COLO668 (cell line): Measurements from ENCODE around the gene ZFP36L2.
A peak's percentile ranks its signal among the peaks of the same experiment; 100 is the strongest.

Experiments used
- DNase-seq: peaks from one replicate; lab custom pipeline; 2025; ENCODE audit not compliant: unreplicated experiment; lab: John Stamatoyannopoulos, UW

Gene ZFP36L2, protein sequence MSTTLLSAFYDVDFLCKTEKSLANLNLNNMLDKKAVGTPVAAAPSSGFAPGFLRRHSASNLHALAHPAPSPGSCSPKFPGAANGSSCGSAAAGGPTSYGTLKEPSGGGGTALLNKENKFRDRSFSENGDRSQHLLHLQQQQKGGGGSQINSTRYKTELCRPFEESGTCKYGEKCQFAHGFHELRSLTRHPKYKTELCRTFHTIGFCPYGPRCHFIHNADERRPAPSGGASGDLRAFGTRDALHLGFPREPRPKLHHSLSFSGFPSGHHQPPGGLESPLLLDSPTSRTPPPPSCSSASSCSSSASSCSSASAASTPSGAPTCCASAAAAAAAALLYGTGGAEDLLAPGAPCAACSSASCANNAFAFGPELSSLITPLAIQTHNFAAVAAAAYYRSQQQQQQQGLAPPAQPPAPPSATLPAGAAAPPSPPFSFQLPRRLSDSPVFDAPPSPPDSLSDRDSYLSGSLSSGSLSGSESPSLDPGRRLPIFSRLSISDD

GRCh38 chr2:43226558-43226954 lies at the start of gene ZFP36L2:
ZFP36L2 (minus strand) TSS chr2:43226606; CDS start chr2:43226315, 291 bp downstream.
- peak; percentile 98 for DNase-seq

DNA sequence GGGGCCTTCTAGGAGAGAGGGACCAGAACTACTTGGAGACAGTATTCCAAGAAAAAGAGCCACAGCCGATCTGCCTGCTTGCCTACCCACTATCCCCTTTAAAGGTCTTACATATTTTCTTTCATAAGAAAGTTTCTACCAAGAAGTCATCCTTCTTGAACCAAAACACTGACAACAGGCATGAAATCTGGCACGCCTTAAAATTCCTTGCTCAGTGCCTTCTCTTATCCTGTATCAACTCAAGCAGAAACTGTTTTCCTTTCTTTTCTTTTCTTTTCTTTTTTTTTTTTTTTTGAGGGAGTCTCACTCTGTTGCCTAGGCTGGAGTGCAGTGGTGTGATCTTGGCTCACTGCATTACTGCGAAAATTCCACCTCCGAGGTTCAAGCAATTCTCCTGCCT lies 48.3 kb upstream of the ZFP36L2 start:
- DNase-seq, result no peak

DNA sequence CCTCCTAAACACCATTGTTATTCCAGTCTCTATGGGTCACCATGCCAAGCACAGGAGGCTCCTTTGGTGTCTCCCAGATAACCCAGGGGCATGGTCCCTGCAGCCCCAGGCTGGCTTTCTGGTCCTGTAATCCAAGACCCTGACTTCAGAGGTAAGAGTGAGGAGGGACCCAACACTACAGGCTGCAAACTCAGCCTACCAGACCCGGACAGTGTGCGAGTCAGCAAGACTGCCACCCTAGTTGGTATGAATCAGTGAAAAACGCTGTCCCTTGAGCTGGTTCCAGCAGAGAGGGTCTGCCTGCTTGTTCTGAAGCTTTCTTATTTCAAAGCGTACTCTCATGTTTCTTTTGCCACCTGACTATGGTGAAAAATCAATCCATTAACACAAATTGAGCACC lies 47.6 kb upstream of the ZFP36L2 start:
- DNase-seq, result no peak

DNA sequence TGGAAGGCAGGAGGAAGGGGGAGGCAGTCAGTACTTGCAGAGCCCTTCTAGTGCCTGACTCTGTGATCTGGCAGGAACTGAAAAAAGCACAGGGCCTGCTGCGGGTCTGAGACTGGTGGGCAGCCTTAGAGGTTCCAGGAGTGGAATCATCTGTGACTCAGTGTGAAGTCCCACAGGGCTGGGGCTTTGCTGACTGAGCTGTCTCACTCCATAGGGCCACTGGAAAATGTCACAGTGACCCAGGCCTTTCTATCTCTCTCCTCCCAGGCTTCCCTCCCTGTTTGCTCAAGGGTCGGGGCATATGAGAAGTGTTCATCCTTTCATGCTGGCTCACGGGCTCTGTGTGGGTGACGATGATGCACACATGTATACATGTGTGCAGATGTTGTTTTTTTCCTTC lies 47.1 kb upstream of the ZFP36L2 start:
- DNase-seq, result no peak

- DNase-seq, result no peak
These were observed 44.7 kb upstream of the ZFP36L2 start for GRCh38 chr2:43270930-43271615.

- DNase-seq, result no peak
These were observed 44.1 kb upstream of the ZFP36L2 start for GRCh38 chr2:43270461-43270860.

- DNase-seq, result peak; percentile 22
These were observed 43.3 kb upstream of the ZFP36L2 start for GRCh38 chr2:43269706-43270105.

- DNase-seq, result peak; percentile 88
These were observed 42.7 kb upstream of the ZFP36L2 start for GRCh38 chr2:43269074-43269572.

DNA sequence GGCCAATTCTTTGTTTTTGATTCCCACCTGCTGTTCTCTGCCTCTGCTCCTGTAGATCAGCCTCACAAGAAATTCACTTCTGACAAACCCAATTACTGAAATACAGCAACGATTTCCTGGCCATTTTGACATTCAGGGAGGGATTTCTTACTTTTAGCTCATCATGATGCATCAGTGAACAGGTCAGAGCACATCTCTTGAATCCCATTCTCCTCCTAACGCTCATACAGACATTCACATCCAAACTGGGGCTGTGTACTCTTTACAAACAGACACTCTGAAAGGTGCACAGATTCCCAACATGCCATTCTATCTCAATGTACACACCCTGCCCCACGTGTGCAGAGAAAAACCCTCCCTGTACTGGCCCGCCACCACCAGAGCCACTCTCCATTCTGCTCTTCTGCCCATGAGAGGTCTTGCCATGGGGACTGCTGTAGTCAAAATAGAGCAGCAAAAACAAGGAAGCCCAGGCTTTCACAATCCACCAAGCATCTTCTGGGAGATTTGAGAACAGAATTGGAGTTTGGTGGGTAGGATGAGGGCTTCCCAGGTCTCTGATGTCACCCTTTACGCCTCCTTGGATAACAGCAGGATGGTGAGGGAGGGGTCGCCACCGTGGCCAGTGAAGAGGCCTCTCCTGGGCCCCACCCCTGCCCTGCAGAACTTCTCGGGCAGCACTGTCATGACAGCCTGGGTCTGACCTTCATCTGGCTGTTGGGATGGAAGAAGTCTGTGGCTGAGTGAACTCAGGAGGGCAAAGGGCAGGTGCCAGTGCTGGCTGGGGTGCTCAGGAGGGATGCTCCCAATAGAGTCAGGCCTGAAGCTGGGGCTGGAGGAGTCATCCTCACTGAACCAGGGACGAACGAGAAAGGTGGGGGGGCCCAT lies 41.9 kb upstream of the ZFP36L2 start:
- DNase-seq, result no peak

DNA sequence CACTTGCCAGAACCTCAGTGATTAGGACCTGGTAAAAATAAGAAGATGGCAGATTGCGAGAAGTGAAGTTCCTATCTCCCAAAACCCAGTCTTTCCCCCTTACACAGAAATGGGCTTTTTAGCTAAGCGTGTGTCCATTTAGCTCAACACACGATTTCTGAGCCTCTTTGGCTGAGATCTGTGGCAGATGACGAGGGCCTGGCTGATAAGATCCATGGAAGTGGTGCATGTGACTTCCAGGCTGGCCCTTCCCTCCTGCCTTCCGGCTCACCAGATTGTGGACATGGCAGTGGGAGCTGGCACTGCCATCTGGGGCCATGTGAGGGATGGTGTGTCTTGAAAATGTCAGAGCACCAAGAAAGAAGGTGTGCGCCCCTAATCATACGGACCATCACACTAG lies 41.0 kb upstream of the ZFP36L2 start:
- DNase-seq, result no peak

GRCh38 chr2:43266711-43267111 lies 40.3 kb upstream of the ZFP36L2 start:
- no peak for DNase-seq

GRCh38 chr2:43265421-43265820 lies 39.0 kb upstream of the ZFP36L2 start:
- no peak for DNase-seq

DNA sequence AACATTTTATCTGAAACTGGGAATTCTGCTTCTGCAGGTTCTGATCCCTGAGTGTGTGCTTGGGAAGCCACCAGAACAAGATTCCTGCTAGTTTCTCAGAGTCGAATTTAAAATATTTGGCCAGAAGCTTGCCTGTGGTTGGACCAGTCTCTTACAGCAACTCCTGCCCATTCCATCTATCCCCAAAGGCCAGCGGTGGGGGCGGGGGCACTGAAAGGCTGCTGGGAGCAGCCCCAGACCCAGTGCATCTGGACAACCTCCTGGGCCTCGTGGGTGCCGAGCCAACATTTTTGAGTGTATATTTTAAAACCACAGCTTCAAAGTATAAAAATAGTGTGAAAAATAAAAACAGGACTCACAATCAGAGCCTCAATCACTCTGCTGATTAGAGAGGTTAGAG lies 38.6 kb upstream of the ZFP36L2 start:
- DNase-seq, result no peak

- DNase-seq, result no peak
These were observed 36.5 kb upstream of the ZFP36L2 start for GRCh38 chr2:43262951-43263350.

- no peak for DNase-seq
These were observed 35.8 kb upstream of the ZFP36L2 start for GRCh38 chr2:43262239-43262638.

DNA sequence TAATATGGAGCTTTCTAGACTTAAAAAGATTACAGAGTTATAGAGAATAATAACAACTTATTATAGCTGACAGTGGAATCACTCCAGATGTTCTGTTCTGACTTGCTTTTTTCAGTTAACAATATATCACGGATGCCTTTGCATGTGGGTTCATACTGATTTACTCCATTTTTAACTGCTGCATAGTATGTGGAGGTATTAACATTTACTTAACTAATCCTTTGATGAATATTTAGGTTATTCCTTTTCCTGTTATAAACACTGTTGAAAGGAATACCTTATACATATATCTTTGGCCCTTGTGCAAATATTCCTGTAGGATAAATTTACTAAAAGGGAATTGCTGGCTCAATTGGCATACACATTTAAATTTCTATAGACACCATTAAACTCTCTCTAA lies 33.1 kb upstream of the ZFP36L2 start:
- no peak for DNase-seq

DNA sequence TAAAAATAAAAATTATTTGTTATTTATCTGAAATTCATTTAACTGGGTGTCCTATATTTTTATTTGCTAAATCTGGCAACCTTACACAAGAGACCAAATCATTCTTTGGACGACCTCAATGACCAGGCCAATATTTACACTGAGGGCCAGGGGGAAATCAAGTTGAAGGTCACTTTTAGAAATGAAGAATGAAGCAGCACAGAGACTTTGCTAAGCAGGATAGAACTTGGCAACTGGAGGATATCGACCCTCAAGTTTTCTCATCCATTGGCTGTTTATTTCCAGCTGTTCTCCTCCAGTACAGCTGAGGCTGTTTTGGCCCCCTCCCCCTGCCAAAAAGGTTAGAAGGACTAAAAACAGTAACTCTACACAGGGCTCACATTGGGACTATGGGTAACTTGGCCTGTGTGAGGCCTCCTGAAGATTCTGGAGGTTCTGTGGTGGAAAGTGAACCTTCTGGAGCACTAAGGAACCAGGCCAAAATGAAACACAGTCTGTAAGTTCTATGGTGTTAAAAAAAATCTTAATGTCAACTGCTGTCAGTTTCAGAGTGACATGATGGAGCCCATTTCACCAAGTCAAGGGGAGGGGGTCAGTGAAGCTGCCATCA lies 32.2 kb upstream of the ZFP36L2 start:
- no peak for DNase-seq

- DNase-seq, result no peak
These were observed 29.0 kb upstream of the ZFP36L2 start for GRCh38 chr2:43255296-43255910.

GRCh38 chr2:43254331-43254730 lies 27.9 kb upstream of the ZFP36L2 start:
- DNase-seq, result no peak

DNA sequence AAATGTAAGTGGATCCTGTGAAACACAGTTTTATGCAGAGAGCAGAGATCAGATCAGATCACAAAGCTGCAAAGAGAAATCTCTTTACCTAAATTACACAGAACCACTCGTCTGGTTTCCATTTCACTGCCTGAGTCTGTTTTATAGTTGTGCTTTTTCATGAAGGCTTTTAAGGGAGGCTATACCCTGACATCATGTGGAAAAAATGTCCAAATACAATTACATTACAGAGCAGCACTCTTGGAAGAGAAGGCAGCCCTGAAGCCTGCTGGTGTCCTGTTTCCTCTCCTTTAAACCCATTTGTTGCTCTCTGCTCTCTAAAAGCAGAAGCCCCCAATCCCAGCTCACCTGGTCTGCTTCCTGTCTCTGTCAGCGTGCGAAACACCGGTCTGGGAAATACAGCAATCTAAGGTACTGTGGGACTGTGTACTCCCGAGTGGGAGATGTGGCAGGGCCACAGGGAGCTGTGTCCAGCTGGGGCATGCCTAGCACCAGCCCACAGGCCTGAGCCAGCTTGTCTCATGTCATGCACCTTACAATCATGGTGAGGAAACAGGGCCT lies 24.8 kb upstream of the ZFP36L2 start:
- DNase-seq, result no peak
